ENCODE data around the gene BBS10.

- no peak for TF ChIP-seq CTCF (conservative IDR thresholded peaks at IDR 0.05; ENCODE audit: low read depth, low read length)
- no peak for TF ChIP-seq RFX5 (IDR thresholded peaks at IDR 0.05; ENCODE audit: low read depth, low read length)
- no peak for TF ChIP-seq CEBPB (IDR thresholded peaks at IDR 0.05; ENCODE audit: low read depth, low read length)
Measured at GRCh38 chr12:76374386-76375020, 26.3 kb upstream of the BBS10 start.
